H1 (cell line): ENCODE results near the gene GNB1L. TPM values are rescaled to one million over a fixed set of nuclear protein-coding genes. Genes with fewer than 3 reads are reported as not detected.

Experiments used
- CTCF ChIA-PET: fragments of 300-600 bp; sonication (Branson Sonifier 250); formaldehyde crosslinking; loops from one replicate; lab custom pipeline; 2021; ENCODE audit not compliant: partially characterized antibody; lab: Charles Lee
- POLR2A ChIA-PET: fragments of 300-600 bp; sonication (Branson Sonifier 250); formaldehyde crosslinking; loops from one replicate; lab custom pipeline; 2021; ENCODE audit warnings: inconsistent platforms; ENCODE audit not compliant: partially characterized antibody; lab: Charles Lee
- DNase-seq, 2 experiments: peaks; one replicate each; pipeline versions ENCODE4 v3.0.0 to v3.0.0-alpha.2; 2010 to 2022; ENCODE audit warnings: low spot score in 2 of 2, low read depth in 1 of 2, mixed read lengths in 1 of 2
- FAIRE-seq: peaks from 2 replicates; lab custom pipeline; 2011; peaks lifted over from hg19 to GRCh38; lab: Jason Lieb, UNC
- H2AFZ ChIP-seq: 2 replicates; pipeline ENCODE4 v1.8.1; 2012; ENCODE audit warnings: low read length, inconsistent platforms
- H2AK5ac ChIP-seq: 2 replicates; pipeline ENCODE4 v1.6.1; 2013; ENCODE audit warnings: low read depth, low read length
- H2BK120ac ChIP-seq: replicated peaks from 2 replicates; pipeline ENCODE3; 2013; ENCODE audit warnings: low read depth, low read length, inconsistent platforms
- H2BK12ac ChIP-seq: 2 replicates; pipeline ENCODE4 v1.6.1; 2013; ENCODE audit warnings: low read depth, low read length
- H2BK15ac ChIP-seq: 2 replicates; pipeline ENCODE4 v1.6.1; 2013; ENCODE audit warnings: low read length
- H2BK20ac ChIP-seq: 2 replicates; pipeline ENCODE4 v1.6.1; 2013; ENCODE audit warnings: low read length
- H2BK5ac ChIP-seq: 2 replicates; pipeline ENCODE4 v1.6.1; 2013; ENCODE audit warnings: low read depth, low read length
- H3K14ac ChIP-seq: 2 replicates; pipeline ENCODE4 v1.6.1; 2013; ENCODE audit warnings: inconsistent platforms; ENCODE audit not compliant: insufficient read length
- H3K18ac ChIP-seq: 2 replicates; pipeline ENCODE4 v1.6.1; 2013; ENCODE audit warnings: low read length; ENCODE audit errors: extremely low read depth
- H3K23ac ChIP-seq: 2 replicates; pipeline ENCODE4 v1.6.1; 2013; ENCODE audit warnings: inconsistent platforms; ENCODE audit not compliant: insufficient read length
- H3K23me2 ChIP-seq: 2 replicates; pipeline ENCODE4 v1.6.1; 2013; ENCODE audit warnings: low read depth, low read length
- H3K27ac ChIP-seq: 2 replicates; pipeline ENCODE4 v1.6.1; 2011; ENCODE audit warnings: low read depth, low read length, inconsistent platforms
- H3K27me3 ChIP-seq, 4 experiments: replicated peaks in 1 of 4; 1 replicate in 1 of 4; 2 replicates in 3 of 4; pipeline versions ENCODE4 v1.6.1 to v1.8.1; 2011 to 2013; ENCODE audit warnings: low read length in 3 of 4, mild to moderate bottlenecking in 3 of 4, inconsistent platforms in 2 of 4, mixed read lengths in 2 of 4, moderate library complexity in 1 of 4; ENCODE audit not compliant: control insufficient read depth in 3 of 4, insufficient read depth in 3 of 4; ENCODE audit errors: extremely low read depth in 1 of 4
- H3K36me3 ChIP-seq, 4 experiments: 2 replicates each; pipeline versions ENCODE4 v1.6.1 to v1.8.1; 2011 to 2013; ENCODE audit warnings: mild to moderate bottlenecking in 4 of 4, low read length in 3 of 4, moderate library complexity in 2 of 4, control low read depth in 1 of 4, inconsistent platforms in 1 of 4; ENCODE audit not compliant: insufficient read depth in 4 of 4, control insufficient read depth in 2 of 4
- H3K4ac ChIP-seq: replicated peaks from 2 replicates; pipeline ENCODE3; 2013; ENCODE audit warnings: low read length, low read depth, mixed read lengths, inconsistent platforms; ENCODE audit not compliant: insufficient read length
- H3K4me1 ChIP-seq, 4 experiments: replicated peaks in 1 of 4; 1 replicate in 1 of 4; 2 replicates in 3 of 4; pipeline versions ENCODE4 v1.6.1 to v1.8.1; 2011 to 2013; ENCODE audit warnings: low read length in 3 of 4, inconsistent platforms in 2 of 4, mixed read lengths in 1 of 4; ENCODE audit not compliant: insufficient read depth in 4 of 4, control insufficient read depth in 3 of 4
- H3K4me2 ChIP-seq, 2 experiments: 2 replicates each; pipeline versions ENCODE4 v1.6.1 to v1.8.1; 2011 to 2013; ENCODE audit warnings: low read depth in 2 of 2, low read length in 2 of 2, control low read depth in 1 of 2, inconsistent platforms in 1 of 2, mild to moderate bottlenecking in 1 of 2; ENCODE audit not compliant: insufficient read depth in 1 of 2
- H3K4me3 ChIP-seq, 4 experiments: fragments of 200-600, 300-600 bp in 1 of 4; sonication (generic), shearing (Covaris generic), sonication (Bioruptor Twin) in 1 of 4; 2 replicates each; pipeline versions ENCODE4 v1.5.1 to v1.8.1; 2011 to 2016; ENCODE audit warnings: low read length in 4 of 4, low read depth in 3 of 4, control low read depth in 2 of 4, inconsistent platforms in 2 of 4, mild to moderate bottlenecking in 2 of 4, mixed read lengths in 1 of 4, moderate library complexity in 1 of 4; ENCODE audit not compliant: insufficient read depth in 2 of 4; ENCODE audit errors: extremely low read depth in 1 of 4
- H3K56ac ChIP-seq: replicated peaks from 2 replicates; pipeline ENCODE3; 2013; ENCODE audit warnings: low read depth, mild to moderate bottlenecking, mixed read lengths, low read length, inconsistent platforms; ENCODE audit not compliant: insufficient read length
- H3K79me1 ChIP-seq: 2 replicates; pipeline ENCODE4 v1.6.1; 2013; ENCODE audit warnings: low read depth, low read length, control low read depth
- H3K79me2 ChIP-seq, 2 experiments: 2 replicates each; pipeline versions ENCODE4 v1.6.1 to v1.8.1; 2012 to 2013; ENCODE audit warnings: low read length in 2 of 2, mild to moderate bottlenecking in 2 of 2, inconsistent platforms in 1 of 2; ENCODE audit not compliant: insufficient read depth in 2 of 2, control insufficient read depth in 1 of 2
- H3K9ac ChIP-seq, 4 experiments: replicated peaks in 1 of 4; 1 replicate in 1 of 4; 2 replicates in 3 of 4; pipeline versions ENCODE4 v1.6.1 to v1.8.1; 2011 to 2013; ENCODE audit warnings: low read depth in 3 of 4, low read length in 3 of 4, control low read depth in 2 of 4, mild to moderate bottlenecking in 2 of 4, moderate library complexity in 2 of 4, inconsistent platforms in 1 of 4; ENCODE audit errors: extremely low read depth in 1 of 4
- H3K9me3 ChIP-seq, 2 experiments: 2 replicates each; pipeline versions ENCODE4 v1.6.1 to v1.8.1; 2012 to 2013; ENCODE audit warnings: mild to moderate bottlenecking in 2 of 2, moderate library complexity in 2 of 2, control low read depth in 1 of 2, inconsistent platforms in 1 of 2, low read depth in 1 of 2, low read length in 1 of 2, mixed read lengths in 1 of 2; ENCODE audit not compliant: insufficient read depth in 2 of 2
- H4K20me1 ChIP-seq, 2 experiments: replicated peaks in 1 of 2; 2 replicates each; pipeline versions ENCODE3 to v1.8.1; 2011 to 2013; ENCODE audit warnings: inconsistent platforms in 2 of 2, low read length in 2 of 2, mild to moderate bottlenecking in 1 of 2; ENCODE audit not compliant: insufficient read depth in 2 of 2, control insufficient read depth in 1 of 2
- H4K5ac ChIP-seq: 2 replicates; pipeline ENCODE4 v1.6.1; 2013; ENCODE audit warnings: low read length, low read depth, mixed read lengths, inconsistent platforms; ENCODE audit not compliant: insufficient read length
- H4K8ac ChIP-seq: 2 replicates; pipeline ENCODE4 v1.8.0; 2013; ENCODE audit warnings: mild to moderate bottlenecking, moderate library complexity, low read length, inconsistent platforms; ENCODE audit not compliant: insufficient read depth; ENCODE audit errors: extremely low read depth
- H4K91ac ChIP-seq: replicated peaks from 2 replicates; pipeline ENCODE3; 2013; ENCODE audit warnings: low read length, mixed read lengths, inconsistent platforms; ENCODE audit not compliant: insufficient read length
- ATF3 ChIP-seq: IDR thresholded peaks from 2 replicates; pipeline ENCODE4 v1.6.1; 2011; ENCODE audit warnings: low read depth, mild to moderate bottlenecking, low read length; ENCODE audit not compliant: insufficient read depth
- GTF2F1 ChIP-seq: IDR thresholded peaks from 2 replicates; pipeline ENCODE4 v1.6.1; 2012; ENCODE audit warnings: low read depth, low read length, improper control_type of control experiment, borderline replicate concordance
- KDM4A ChIP-seq: IDR thresholded peaks from one replicate; pipeline ENCODE4 v1.7.1; 2012; ENCODE audit warnings: low read depth, mild to moderate bottlenecking, moderate library complexity, low read length, inconsistent platforms; ENCODE audit not compliant: severe bottlenecking
- MAFK ChIP-seq: IDR thresholded peaks from 2 replicates; pipeline ENCODE4 v1.6.1; 2012; ENCODE audit warnings: low read depth, mild to moderate bottlenecking, improper control_type of control experiment, low read length
- MAX ChIP-seq: IDR thresholded peaks from 2 replicates; pipeline ENCODE4 v1.6.1; 2012; ENCODE audit warnings: inconsistent platforms
- RNF2 ChIP-seq: fragments of 200-900, 300-1000 bp; sonication (generic); IDR thresholded peaks from 2 replicates; pipeline ENCODE4 v1.7.1; 2016; ENCODE audit warnings: borderline replicate concordance, low read depth, mild to moderate bottlenecking, antibody characterized with exemption, low read length; ENCODE audit not compliant: poor library complexity, severe bottlenecking; ENCODE audit errors: missing control alignments
- SP1 ChIP-seq: IDR thresholded peaks from 2 replicates; pipeline ENCODE4 v1.6.1; 2011; ENCODE audit warnings: low read depth, low read length
- SRF ChIP-seq: IDR thresholded peaks from 2 replicates; pipeline ENCODE4 v1.6.1; 2011; ENCODE audit warnings: mild to moderate bottlenecking, low read depth, low read length, moderate library complexity
- TAF7 ChIP-seq: optimal IDR thresholded peaks from 2 replicates; pipeline ENCODE3; 2011; ENCODE audit warnings: low read depth, mild to moderate bottlenecking, inconsistent platforms, low read length, moderate library complexity, borderline replicate concordance
- WGBS, 2 experiments: shearing (Covaris generic) in 1 of 2; methylation state at CpG; one replicate each; pipeline versions ENCODE4 v1.1.6 to v1.1.7; 2013 to 2015; ENCODE audit warnings: low lambda C conversion rate in 2 of 2, mixed read lengths in 2 of 2, inconsistent platforms in 1 of 2, low coverage in 1 of 2, missing lambda C conversion rate in 1 of 2; ENCODE audit not compliant: insufficient replicate concordance in 2 of 2, insufficient coverage in 1 of 2, insufficient read length in 1 of 2; ENCODE audit errors: extremely low coverage in 1 of 2, missing lambda C conversion rate in 1 of 2; 5-methylcytosine and 5-hydroxymethylcytosine counted together
- polyA plus RNA-seq, 7 experiments: library from polyadenylated mRNA; depleted of rRNA in 3 of 7; stranded (reverse) in 5 of 7; unstranded in 2 of 7; fragments of >200 nt in 5 of 7; fragments of 200-250 nt in 2 of 7; gene quantifications; 1 replicate in 5 of 7; 2 replicates in 1 of 7; 4 replicates in 1 of 7; pipeline versions ENCODE4 v1.2.1 to v1.2.3, GENCODE V29; 2011 to 2013; ENCODE audit warnings: missing spikeins in 2 of 7, mixed read lengths in 2 of 7
- total RNA-seq: library from RNA; stranded (reverse); fragmentation: NEBNext Ultra II Directional; extraction: Animal tissue kit (Norgen Biotek cat#: 25700); gene quantifications from 2 replicates; pipeline ENCODE4 v1.2.1, GENCODE V29; 2021

Gene GNB1L
- total and polyA plus RNA-seq, 2 of the 8 experiments (the other 6 are each of a cell fraction or from before 2014, with no cell fraction given): 14.0 to 15.6 TPM

DNA sequence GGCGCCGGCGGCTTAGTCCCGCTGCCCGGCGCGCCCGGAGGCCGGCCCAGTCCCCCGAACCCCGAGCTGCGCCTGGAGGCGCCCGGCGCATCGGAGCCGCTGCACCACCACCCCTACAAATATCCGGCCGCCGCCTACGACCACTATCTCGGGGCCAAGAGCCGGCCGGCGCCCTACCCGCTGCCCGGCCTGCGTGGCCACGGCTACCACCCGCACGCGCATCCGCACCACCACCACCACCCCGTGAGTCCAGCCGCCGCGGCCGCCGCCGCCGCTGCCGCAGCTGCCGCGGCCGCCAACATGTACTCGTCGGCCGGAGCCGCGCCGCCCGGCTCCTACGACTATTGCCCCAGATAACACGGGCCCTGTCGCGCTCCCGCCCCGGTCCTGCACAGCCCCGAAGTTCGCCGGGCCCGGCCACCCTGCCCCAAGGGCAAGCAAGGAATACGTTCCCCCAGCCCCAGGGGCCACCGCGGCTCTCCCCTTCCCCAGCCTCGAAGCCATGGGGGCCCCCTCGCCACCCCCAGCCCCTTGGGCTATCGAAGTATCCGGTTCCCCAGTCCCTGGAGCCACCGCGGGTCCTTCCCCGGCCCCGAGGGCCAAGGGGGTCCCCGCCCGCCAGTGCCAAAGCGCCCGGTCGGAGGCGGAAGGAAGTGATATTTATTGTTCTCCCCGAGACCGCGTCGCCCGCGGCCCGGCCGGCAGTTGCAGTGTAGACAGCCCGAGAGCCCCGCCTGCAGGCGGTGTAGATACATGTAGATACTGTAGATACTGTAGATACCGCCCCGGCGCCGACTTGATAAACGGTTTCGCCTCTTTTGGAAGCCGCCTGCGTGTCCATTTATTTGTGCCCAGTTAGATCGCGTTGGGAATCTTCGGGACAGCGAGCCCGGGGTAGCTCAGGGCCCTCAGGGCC lies 87.9 kb downstream of the GNB1L start:
- Histone ChIP-seq H3K23ac (no peak overlapping the region), H3K4ac (no peak overlapping the region), H3K9me3 (no peaks in the 10 kb centered on the region), H3K9ac (no peak overlapping the region), H3K79me1 (no peaks in the 10 kb centered on the region), H2BK15ac (no peak overlapping the region), H3K23me2 (peaks cover 4% of the 10 kb centered on the region; the same call in 1 of the 2 replicates), H3K4me2 (peak overlapping the region; percentile 61 to 62), H3K27ac (no peak overlapping the region), H4K8ac (peak overlapping the region; percentile 40; the same call in 1 of the 2 replicates), H3K79me2 (no peaks in the 10 kb centered on the region), H4K20me1 (peaks cover 14 to 29% of the 10 kb centered on the region in 2 experiments), H3K4me3 (peak overlapping the region in 2 of 4 experiments; percentile 6 to 44; a peak in 3 of 8 replicates), H4K91ac (no peak overlapping the region), H3K27me3 (peaks cover 79 to 95% (median 93%) of the 10 kb centered on the region in 4 experiments), H3K4me1 (peaks cover 0 to 45% (median 32%) of the 10 kb centered on the region in 4 experiments; a peak in 6 of 7 replicates), H2BK120ac (no peak overlapping the region), H2BK5ac (no peak overlapping the region), H4K5ac (no peak overlapping the region), H2AFZ (no peak overlapping the region), H2AK5ac (no peak overlapping the region), H3K36me3 (peaks cover 0 to 3% (median 0%) of the 10 kb centered on the region in 4 experiments; a peak in 1 of 8 replicates), H2BK20ac (no peak overlapping the region), H2BK12ac (no peak overlapping the region), H3K18ac (no peak overlapping the region), H3K14ac (no peak overlapping the region), H3K56ac (no peak overlapping the region)
- FAIRE-seq (no peak), DNase-seq (peak in 1 of 2 experiments; percentile 87)
- POLR2A ChIA-PET: interaction anchor here (1.6 to 3.1 kb wide), 2 partner anchors 10 to 11 kb away, joined by 4 to 21 read pairs; no protein-coding TSS in a partner anchor
- WGBS, 2 experiments: 8% methylated on average over 37 of the region's 103 CpGs; no CpG with 5 or more reads in 1 of the 2 experiments
- CTCF ChIA-PET: interaction anchor here (0.7 to 5.6 kb wide), 8 partner anchors 9 to 156 kb away, joined by 3 to 48 read pairs (median 3); no protein-coding TSS in a partner anchor
- TF ChIP-seq GTF2F1 (no peak), SP1 (0 out of 2 replicates have a peak, but pooled peaks have one; percentile 22), MAX (no peak), KDM4A (no peak), SRF (no peak), TAF7 (no peak), ATF3 (no peak), RNF2 (peak; percentile 88), MAFK (no peak)
